HG03439 (cell line): ENCODE measurements around the gene CFL1.
A peak's percentile ranks its signal among the peaks of the same experiment; 100 is the strongest.

Experiments used
- ATAC-seq: cut with Tn5 transposase; IDR thresholded peaks from one replicate; pipeline ENCODE4 v1.9.1; 2021; ENCODE audit warnings: mild to moderate bottlenecking, moderate library complexity; ENCODE audit not compliant: unreplicated experiment

CFL1 gene

GRCh38 chr11:65870706-65871681 is 13.0 kb upstream of the CFL1 start:
- ATAC-seq: no peak

- ATAC-seq: no peak
Measured at GRCh38 chr11:65870307-65870658, 12.3 kb upstream of the CFL1 start.

- no peak for ATAC-seq
Measured at GRCh38 chr11:65869643-65870306, 11.8 kb upstream of the CFL1 start.

- ATAC-seq: no peak
Measured at GRCh38 chr11:65868907-65869306, 10.9 kb upstream of the CFL1 start.

- no peak for ATAC-seq
Measured at GRCh38 chr11:65868076-65868667, 10.2 kb upstream of the CFL1 start.

- ATAC-seq: no peak
Measured at GRCh38 chr11:65867284-65868071, 9.5 kb upstream of the CFL1 start.

- no peak for ATAC-seq
Measured at GRCh38 chr11:65866509-65867283, 8.7 kb upstream of the CFL1 start.

GRCh38 chr11:65865550-65866172 is 7.7 kb upstream of the CFL1 start:
- ATAC-seq: no peak

GRCh38 chr11:65864706-65865471 is 6.9 kb upstream of the CFL1 start:
- no peak for ATAC-seq

- no peak for ATAC-seq
Measured at GRCh38 chr11:65863889-65864705, 6.1 kb upstream of the CFL1 start.

- ATAC-seq: no peak
Measured at GRCh38 chr11:65862941-65863888, 5.2 kb upstream of the CFL1 start.

GRCh38 chr11:65862191-65862735 is 4.3 kb upstream of the CFL1 start:
- ATAC-seq: no peak

GRCh38 chr11:65861533-65862183 is 3.7 kb upstream of the CFL1 start:
- no peak for ATAC-seq

- no peak for ATAC-seq
Measured at GRCh38 chr11:65861165-65861505, 3.2 kb upstream of the CFL1 start.

GRCh38 chr11:65860278-65861164 is 2.5 kb upstream of the CFL1 start, which contains the start of gene MUS81:
MUS81 (plus strand) TSS chr11:65860433; CDS start chr11:65860754, 321 bp downstream.
- ATAC-seq: peak; percentile 31
